HAP-1 (cell line): ENCODE data around the gene DSTYK.
A peak's percentile ranks its signal among the peaks of the same experiment; 100 is the strongest.
"Not testable (repeated sequence)": the region's sequence is repeated elsewhere in the genome, so short reads cannot be mapped to it uniquely, and the experiment has no call there.

Experiments used
- DNase-seq, 2 experiments: peaks; one replicate each; pipeline ENCODE4 v3.0.0-alpha.2; 2016 to 2020; ENCODE audit warnings: low spot score in 2 of 2
- H3K27me3 ChIP-seq: fragments of 250-450 bp; sonication (Bioruptor Pico); 2 replicates; pipeline ENCODE4 v1.5.1; 2020; ENCODE audit warnings: low read depth, mild to moderate bottlenecking, moderate library complexity
- H3K36me3 ChIP-seq: fragments of 250-450 bp; sonication (Bioruptor Pico); replicated peaks from 2 replicates; pipeline ENCODE4 v1.5.1; 2020; ENCODE audit warnings: mild to moderate bottlenecking
- H3K4me1 ChIP-seq: fragments of 250-450 bp; sonication (Bioruptor Pico); 2 replicates; pipeline ENCODE4 v1.5.1; 2020; ENCODE audit warnings: mild to moderate bottlenecking
- H3K4me3 ChIP-seq: fragments of 250-450 bp; sonication (Bioruptor Pico); 2 replicates; pipeline ENCODE4 v1.5.1; 2020; ENCODE audit warnings: mild to moderate bottlenecking, moderate library complexity
- H3K9me3 ChIP-seq: fragments of 250-450 bp; sonication (Bioruptor Pico); 2 replicates; pipeline ENCODE4 v1.5.1; 2020; ENCODE audit warnings: mild to moderate bottlenecking, moderate library complexity
- in situ Hi-C: fragments of 300-500 bp; cut with MboI; formaldehyde crosslinking; loops from 3 replicates; pipeline ENCODE4 v1.14.3; 2020; ENCODE audit warnings: low sequenced_read_pairs, inconsistent platforms, mixed read lengths

Gene DSTYK

GRCh38 chr1:205161076-205161475 is 50.4 kb downstream of the DSTYK start:
- peaks cover 31% of the 10 kb centered on the region for H3K36me3 ChIP-seq
- H3K4me3 ChIP-seq = no peak overlapping the region
- DNase-seq = no peak
- no peaks in the 10 kb centered on the region for H3K4me1 ChIP-seq
- in situ Hi-C loops = no loop called here
- H3K27me3 ChIP-seq = no peaks in the 10 kb centered on the region
- peaks cover 7% of the 10 kb centered on the region for H3K9me3 ChIP-seq

GRCh38 chr1:205158048-205158616 is 53.4 kb downstream of the DSTYK start:
- in situ Hi-C loops = no loop called here
- H3K4me3 ChIP-seq = no peak overlapping the region
- H3K4me1 ChIP-seq = no peaks in the 10 kb centered on the region
- no peak for DNase-seq
- peaks cover 15% of the 10 kb centered on the region for H3K9me3 ChIP-seq
- H3K27me3 ChIP-seq = no peaks in the 10 kb centered on the region
- peaks cover 33% of the 10 kb centered on the region for H3K36me3 ChIP-seq

GRCh38 chr1:205155665-205156377 is 55.7 kb downstream of the DSTYK start:
- H3K9me3 ChIP-seq = peaks cover 15% of the 10 kb centered on the region
- peaks cover 36% of the 10 kb centered on the region for H3K36me3 ChIP-seq
- H3K4me1 ChIP-seq, in situ Hi-C loops, H3K27me3 ChIP-seq, H3K4me3 ChIP-seq, DNase-seq: not testable (repeated sequence)

GRCh38 chr1:205152505-205152904 is 59.0 kb downstream of the DSTYK start:
- peaks cover 15% of the 10 kb centered on the region for H3K9me3 ChIP-seq
- H3K4me1 ChIP-seq = no peaks in the 10 kb centered on the region
- in situ Hi-C loops = no loop called here
- DNase-seq = no peak
- no peaks in the 10 kb centered on the region for H3K27me3 ChIP-seq
- H3K36me3 ChIP-seq = peaks cover 25% of the 10 kb centered on the region
- no peak overlapping the region for H3K4me3 ChIP-seq

- Histone ChIP-seq H3K4me3 (no peak overlapping the region), H3K36me3 (peaks cover 10% of the 10 kb centered on the region), H3K9me3 (peaks cover 7% of the 10 kb centered on the region), H3K4me1 (no peaks in the 10 kb centered on the region), H3K27me3 (no peaks in the 10 kb centered on the region)
- DNase-seq = no peak
- in situ Hi-C loops = no loop called here
Measured at GRCh38 chr1:205150651-205151428, 60.7 kb downstream of the DSTYK start.

- in situ Hi-C loops = no loop called here
- H3K9me3 ChIP-seq = no peaks in the 10 kb centered on the region
- DNase-seq = no peak
- no peak overlapping the region for H3K4me3 ChIP-seq
- H3K36me3 ChIP-seq = peaks cover 4% of the 10 kb centered on the region; the same call in 1 of the 2 replicates
- peaks cover 22% of the 10 kb centered on the region for H3K4me1 ChIP-seq
- H3K27me3 ChIP-seq = no peaks in the 10 kb centered on the region
Measured at GRCh38 chr1:205147191-205147835, 64.2 kb downstream of the DSTYK start.

- no peaks in the 10 kb centered on the region for H3K27me3 ChIP-seq
- H3K36me3 ChIP-seq = no peaks in the 10 kb centered on the region; the same call in 1 of the 2 replicates
- peak in 1 of 2 experiments; percentile 81 for DNase-seq
- H3K4me1 ChIP-seq = peaks cover 22% of the 10 kb centered on the region
- no peak overlapping the region for H3K4me3 ChIP-seq
- in situ Hi-C loops = no loop called here
- H3K9me3 ChIP-seq = no peaks in the 10 kb centered on the region
Measured at GRCh38 chr1:205144751-205145150, 66.8 kb downstream of the DSTYK start.

- no peaks in the 10 kb centered on the region for H3K9me3 ChIP-seq
- no peaks in the 10 kb centered on the region for H3K27me3 ChIP-seq
- in situ Hi-C loops = no loop called here
- no peak overlapping the region for H3K4me3 ChIP-seq
- H3K36me3 ChIP-seq = no peaks in the 10 kb centered on the region; the same call in 1 of the 2 replicates
- H3K4me1 ChIP-seq = peaks cover 22% of the 10 kb centered on the region
- no peak for DNase-seq
Measured at GRCh38 chr1:205144046-205144720, 67.3 kb downstream of the DSTYK start.

- peaks cover 25% of the 10 kb centered on the region for H3K4me1 ChIP-seq
- no peaks in the 10 kb centered on the region for H3K27me3 ChIP-seq
- H3K36me3 ChIP-seq = no peaks in the 10 kb centered on the region; the same call in 1 of the 2 replicates
- H3K4me3 ChIP-seq = no peak overlapping the region
- in situ Hi-C loops = no loop called here
- H3K9me3 ChIP-seq = no peaks in the 10 kb centered on the region; the same call in 1 of the 2 replicates
- DNase-seq = no peak
Measured at GRCh38 chr1:205142102-205142469, 69.4 kb downstream of the DSTYK start.

- in situ Hi-C loops = no loop called here
- peaks cover 25% of the 10 kb centered on the region for H3K4me1 ChIP-seq
- no peaks in the 10 kb centered on the region for H3K36me3 ChIP-seq
- no peaks in the 10 kb centered on the region for H3K27me3 ChIP-seq
- no peak overlapping the region for H3K4me3 ChIP-seq
- H3K9me3 ChIP-seq = no peaks in the 10 kb centered on the region; the same call in 1 of the 2 replicates
- peak; percentile 62 to 88 for DNase-seq
Measured at GRCh38 chr1:205141236-205142101, 70.0 kb downstream of the DSTYK start.

- Histone ChIP-seq H3K9me3 (no peaks in the 10 kb centered on the region; the same call in 1 of the 2 replicates), H3K36me3 (no peaks in the 10 kb centered on the region), H3K4me3 (no peak overlapping the region), H3K4me1 (peaks cover 23% of the 10 kb centered on the region), H3K27me3 (no peaks in the 10 kb centered on the region)
- no peak for DNase-seq
- in situ Hi-C loops = no loop called here
Measured at GRCh38 chr1:205140113-205140512, 71.4 kb downstream of the DSTYK start.

GRCh38 chr1:205137901-205138300 is 73.6 kb downstream of the DSTYK start:
- no peak overlapping the region for H3K4me3 ChIP-seq
- peaks cover 3% of the 10 kb centered on the region; the same call in 1 of the 2 replicates for H3K4me1 ChIP-seq
- no peaks in the 10 kb centered on the region for H3K36me3 ChIP-seq
- H3K9me3 ChIP-seq = no peaks in the 10 kb centered on the region; the same call in 1 of the 2 replicates
- no peaks in the 10 kb centered on the region for H3K27me3 ChIP-seq
- in situ Hi-C loops = no loop called here
- DNase-seq = no peak
